ENCODE results near the gene CYP2R1. TPM values are rescaled to one million over a fixed set of nuclear protein-coding genes. Genes with fewer than 3 reads are reported as not detected.

Gene CYP2R1
- total RNA-seq, 1 experiment from 2014 or later = 18.3 TPM

- no peak overlapping the region for H3K4me2 ChIP-seq (ENCODE audit: low read length)
- peaks cover 3 to 14% of the 10 kb centered on the region in 2 experiments; a peak in 2 of 4 replicates for H3K4me1 ChIP-seq (ENCODE audit: control insufficient read depth in 1 of 2, insufficient read depth in 2 of 2, low read length in 2 of 2)
- no peaks in the 10 kb centered on the region for H3K27me3 ChIP-seq (ENCODE audit: insufficient read depth, low read length)
- CTCF ChIA-PET = interaction anchor here (1.2 to 4.5 kb wide), 20 partner anchors 13 to 1707 kb away, joined by 3 to 306 read pairs (median 14); partner anchors contain the start of genes CALCB and CYP2R1
- RAD21 ChIA-PET (ENCODE audit: low non-redundant PET in 1 of 2, low total read pairs in 2 of 2, uncharacterized antibody in 2 of 2, unreplicated experiment in 2 of 2) = interaction anchor here (1.5 to 2.6 kb wide), 5 partner anchors 15 to 1130 kb away, joined by 4 to 30 read pairs (median 8); partner anchors contain the start of gene CYP2R1 (in 1 of the 2)
- ATAC-seq = no peak
- no peaks in the 10 kb centered on the region for H4K20me1 ChIP-seq (ENCODE audit: insufficient read depth)
- no peaks in the 10 kb centered on the region for H3K9me2 ChIP-seq (ENCODE audit: insufficient read depth)
- TF ChIP-seq ZFX (IDR thresholded peaks at IDR 0.05) (no peak), REST (IDR thresholded peaks at IDR 0.05; ENCODE audit: low read depth) (no peak), ELF1 (IDR thresholded peaks at IDR 0.05; ENCODE audit: borderline replicate concordance, low read depth) (no peak), ZBTB33 (IDR thresholded peaks at IDR 0.05; ENCODE audit: extremely low read depth, insufficient replicate concordance, low read length) (no peak), POLR2AphosphoS5 (IDR thresholded peaks at IDR 0.05; ENCODE audit: low read depth, low read length) (no peak), FOSL1 (IDR thresholded peaks at IDR 0.05; ENCODE audit: low read depth) (no peak), CTCF (IDR thresholded peaks at IDR 0.05 in 2 of 3, conservative IDR thresholded peaks at IDR 0.05 in 1 of 3; ENCODE audit: borderline replicate concordance in 1 of 3, insufficient read depth in 1 of 3, low read depth in 2 of 3, low read length in 2 of 3) (no peak), EGR1 (IDR thresholded peaks at IDR 0.05; ENCODE audit: low read depth) (no peak), EZH2 (IDR thresholded peaks at IDR 0.05) (no peak), YY1 (IDR thresholded peaks at IDR 0.05; ENCODE audit: extremely low read depth, insufficient replicate concordance, low read depth, low read length) (no peak), ATF3 (IDR thresholded peaks at IDR 0.05) (no peak), EZH2phosphoT487 (IDR thresholded peaks at IDR 0.05; ENCODE audit: borderline replicate concordance) (no peak), TCF7L2 (IDR thresholded peaks at IDR 0.05; ENCODE audit: borderline replicate concordance, extremely low read depth, insufficient read depth, insufficient read length) (no peak), RAD21 (IDR thresholded peaks at IDR 0.05; ENCODE audit: low read depth) (no peak), MAX (IDR thresholded peaks at IDR 0.05) (no peak), SIN3A (IDR thresholded peaks at IDR 0.05; ENCODE audit: low read depth) (no peak), SP1 (IDR thresholded peaks at IDR 0.05; ENCODE audit: low read depth) (no peak), CEBPB (IDR thresholded peaks at IDR 0.05; ENCODE audit: low read depth) (no peak)
- BruUV-seq (replicated peaks) = no TSS peak
- DNase-seq (ENCODE audit: low read depth, low spot score) = no peak
- no peaks in the 10 kb centered on the region for H3K36me3 ChIP-seq (ENCODE audit: control insufficient read depth in 1 of 2, insufficient read depth in 2 of 2, low read length in 2 of 2)
- H3K4me3 ChIP-seq (replicated peaks in 1 of 2; ENCODE audit: low read depth in 1 of 2, low read length in 2 of 2) = no peak overlapping the region
- H3K9me3 ChIP-seq (ENCODE audit: control insufficient read depth in 1 of 2, insufficient read depth in 1 of 2, low read depth in 1 of 2, low read length in 2 of 2) = no peaks in the 10 kb centered on the region
- no peaks in the 10 kb centered on the region for H3K79me2 ChIP-seq (ENCODE audit: insufficient read depth, low read length)
- intact Hi-C loops (cut with micrococcal nuclease) = loop anchor here (1.0 to 10.0 kb wide), 4 partner anchors 117 to 1698 kb away; no protein-coding TSS in a partner anchor
- H3K27ac ChIP-seq (ENCODE audit: low read depth, low read length) = no peak overlapping the region
- no peak overlapping the region for H3K9ac ChIP-seq (ENCODE audit: low read length)
- POLR2A ChIA-PET = interaction anchor here (1.3 to 3.0 kb wide), 3 partner anchors 15 to 316 kb away, joined by 3 to 17 read pairs (median 13); partner anchors contain the start of gene CYP2R1
- H2AFZ ChIP-seq (ENCODE audit: low read depth, low read length, poor library complexity, severe bottlenecking) = no peak overlapping the region
Observed at GRCh38 chr11:14906993-14907392, 15.0 kb upstream of the CYP2R1 start.

Measured in HCT116 (cell line).